Measurements from ENCODE around the gene CFAP73.

The CFAP73 gene

DNA sequence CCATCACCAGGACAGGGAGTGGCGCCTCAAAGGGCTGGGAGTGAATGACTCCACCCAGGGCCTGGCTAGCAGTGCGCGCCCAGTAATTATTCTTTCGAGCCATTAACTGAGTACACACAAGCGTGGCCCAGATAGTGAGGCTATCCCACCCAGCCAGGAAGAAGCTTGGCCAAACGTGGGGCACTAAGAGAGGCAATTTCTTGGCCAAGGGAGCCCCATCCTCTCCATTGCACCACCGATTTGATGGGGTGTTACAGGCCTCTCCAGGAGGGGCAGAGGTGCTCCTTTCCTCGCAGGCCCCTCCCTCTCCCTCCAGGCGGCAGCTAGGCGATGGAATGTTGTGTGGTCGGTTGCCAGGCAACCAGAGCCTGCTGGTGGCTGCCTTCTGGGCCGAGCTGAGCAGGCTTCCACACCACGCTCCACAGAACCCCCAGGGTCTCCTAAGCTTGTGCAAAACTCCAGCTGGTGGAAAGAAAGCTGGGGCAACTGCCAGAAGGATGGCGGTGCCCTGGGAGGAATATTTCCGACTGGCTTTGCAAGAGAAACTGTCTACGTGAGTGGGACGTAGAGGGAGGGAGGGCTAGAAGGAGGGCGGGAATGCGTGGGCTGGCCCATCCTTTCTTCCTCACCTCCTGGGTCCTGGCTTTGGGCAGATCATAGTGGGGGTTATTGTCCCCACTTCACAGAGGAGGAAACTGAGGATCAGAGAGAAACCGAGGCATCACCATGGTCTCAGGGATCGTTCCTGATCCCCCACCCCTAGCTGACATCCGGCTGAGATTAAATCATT lies at the start of gene CFAP73:
TSS of gene CFAP73 (plus strand) at position 364 of the 790 bp plus-strand sequence. CDS start at position 498, 134 bp downstream.
- H3K4me2 ChIP-seq = peak within 1 kb of the TSS; percentile 53
- H3K27me3 ChIP-seq = peaks cover 32% of the 10 kb centered on the region
- no peak within 1 kb of the TSS for H3K9ac ChIP-seq
- peaks cover 11% of the 10 kb centered on the region for H4K20me1 ChIP-seq
- peaks cover 47% of the 10 kb centered on the region for H3K4me1 ChIP-seq
- no peak for TF ChIP-seq Cebpa-rat (IDR thresholded peaks at IDR 0.05)
- H3K27ac ChIP-seq = no peak within 1 kb of the TSS
- no peaks in the 10 kb centered on the region for H3K36me3 ChIP-seq
- H3K4me3 ChIP-seq = no peak within 1 kb of the TSS
- H3K9me3 ChIP-seq = peaks cover 12% of the 10 kb centered on the region

- peaks cover 53% of the 10 kb centered on the region for H3K4me1 ChIP-seq
- no peak overlapping the region for H3K4me3 ChIP-seq
- H3K9ac ChIP-seq = peak overlapping the region; percentile 48; the same call in 1 of the 2 replicates
- peak overlapping the region; percentile 55 for H3K27ac ChIP-seq
- H3K4me2 ChIP-seq = no peak overlapping the region
- peaks cover 59% of the 10 kb centered on the region for H3K36me3 ChIP-seq
- no peak for TF ChIP-seq Cebpa-rat (IDR thresholded peaks at IDR 0.05)
- H4K20me1 ChIP-seq = 0 out of 2 replicates have a peak, but pooled peaks cover 8% of the 10 kb centered on the region
- H3K27me3 ChIP-seq = no peaks in the 10 kb centered on the region
- no peaks in the 10 kb centered on the region for H3K9me3 ChIP-seq
Measured at GRCh38 chr12:113099764-113100163, 49.8 kb upstream of the CFAP73 start.

DNA sequence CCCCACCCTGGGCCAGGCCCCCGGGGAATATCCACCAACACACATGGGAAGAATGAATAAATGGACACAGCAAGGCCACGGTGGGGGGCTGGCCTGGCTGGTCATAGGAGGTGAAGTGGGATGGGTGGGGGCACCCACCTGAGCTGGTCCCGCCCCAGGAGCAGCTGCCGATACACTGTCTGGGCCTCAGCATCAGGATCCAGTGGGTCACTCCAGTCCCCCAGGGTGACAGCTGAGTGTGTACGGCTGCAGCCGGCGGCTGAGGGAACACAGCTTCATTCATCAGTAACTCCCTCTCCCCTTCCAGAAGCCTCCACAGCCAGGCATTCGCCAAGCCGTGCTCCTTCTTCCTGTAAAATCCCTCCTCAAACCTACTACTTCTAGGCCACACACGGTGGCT lies 47.8 kb upstream of the CFAP73 start:
- no peak overlapping the region for H3K4me3 ChIP-seq
- peaks cover 59% of the 10 kb centered on the region for H3K36me3 ChIP-seq
- no peak overlapping the region for H3K27ac ChIP-seq
- no peak overlapping the region for H3K9ac ChIP-seq
- peaks cover 45% of the 10 kb centered on the region for H3K4me1 ChIP-seq
- H4K20me1 ChIP-seq = 0 out of 2 replicates have a peak, but pooled peaks cover 2% of the 10 kb centered on the region
- no peaks in the 10 kb centered on the region for H3K9me3 ChIP-seq
- no peak for TF ChIP-seq Cebpa-rat (IDR thresholded peaks at IDR 0.05)
- no peaks in the 10 kb centered on the region for H3K27me3 ChIP-seq
- H3K4me2 ChIP-seq = peak overlapping the region; percentile 1; the same call in 1 of the 2 replicates

DNA sequence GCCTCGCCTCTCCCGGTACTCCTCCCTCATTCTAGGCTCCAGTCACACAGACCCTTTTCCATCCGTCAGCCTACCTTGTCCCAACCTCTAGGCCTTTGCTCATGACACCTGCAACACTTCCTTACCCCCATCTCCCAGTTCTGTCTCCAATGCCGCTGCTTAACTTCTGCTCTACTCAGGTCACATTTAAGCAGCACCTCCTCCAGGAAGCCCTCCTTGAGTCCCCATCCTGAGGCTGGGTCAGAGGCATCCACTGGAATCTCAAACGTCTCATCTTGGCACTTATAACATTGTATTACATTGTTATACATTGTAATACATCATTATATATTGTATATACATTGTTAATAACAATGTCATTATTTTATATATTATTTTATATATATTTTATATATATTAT lies 46.7 kb upstream of the CFAP73 start:
- no peak overlapping the region for H3K4me2 ChIP-seq
- no peak overlapping the region for H3K4me3 ChIP-seq
- H3K9me3 ChIP-seq = no peaks in the 10 kb centered on the region
- H3K9ac ChIP-seq = no peak overlapping the region
- no peak overlapping the region for H3K27ac ChIP-seq
- H4K20me1 ChIP-seq = no peaks in the 10 kb centered on the region
- peaks cover 42% of the 10 kb centered on the region for H3K4me1 ChIP-seq
- TF ChIP-seq Cebpa-rat (IDR thresholded peaks at IDR 0.05) = no peak
- no peaks in the 10 kb centered on the region for H3K27me3 ChIP-seq
- H3K36me3 ChIP-seq = peaks cover 61% of the 10 kb centered on the region

- no peaks in the 10 kb centered on the region for H3K9me3 ChIP-seq
- H3K36me3 ChIP-seq = peaks cover 69% of the 10 kb centered on the region
- no peaks in the 10 kb centered on the region for H4K20me1 ChIP-seq
- H3K4me1 ChIP-seq = peaks cover 31% of the 10 kb centered on the region
- no peak overlapping the region for H3K4me2 ChIP-seq
- H3K4me3 ChIP-seq = no peak overlapping the region
- no peak for TF ChIP-seq Cebpa-rat (IDR thresholded peaks at IDR 0.05)
- no peak overlapping the region for H3K27ac ChIP-seq
- H3K27me3 ChIP-seq = no peaks in the 10 kb centered on the region
- no peak overlapping the region for H3K9ac ChIP-seq
Measured at GRCh38 chr12:113103756-113104450, 45.6 kb upstream of the CFAP73 start.

DNA sequence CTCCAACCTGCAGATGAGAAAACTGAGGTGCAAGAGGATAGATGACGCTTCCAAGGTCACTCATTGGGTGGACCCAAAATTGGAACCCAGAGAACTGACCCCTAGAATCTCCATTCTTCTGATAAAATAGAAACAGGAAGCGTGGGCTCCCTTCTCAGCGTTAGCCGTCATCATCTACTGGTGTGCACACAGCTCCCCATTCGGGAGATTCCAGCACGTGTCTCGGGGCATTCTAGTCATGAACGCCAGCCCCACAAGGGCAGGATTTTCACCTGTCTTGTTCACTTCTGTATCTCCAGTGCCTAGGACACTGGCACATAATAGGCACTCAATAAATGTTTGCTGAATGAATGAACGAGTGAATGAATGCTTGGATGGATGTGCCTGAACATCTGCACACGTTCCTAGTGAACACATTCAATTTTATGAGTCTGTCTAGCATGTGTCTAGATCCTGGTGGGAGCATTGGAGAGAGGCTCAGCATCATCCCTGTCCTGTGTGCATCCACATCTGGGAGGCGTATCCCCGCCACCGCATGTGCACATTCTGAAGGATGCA lies 44.5 kb upstream of the CFAP73 start:
- no peaks in the 10 kb centered on the region for H3K27me3 ChIP-seq
- no peaks in the 10 kb centered on the region for H3K9me3 ChIP-seq
- no peak overlapping the region for H3K27ac ChIP-seq
- no peaks in the 10 kb centered on the region for H4K20me1 ChIP-seq
- peaks cover 69% of the 10 kb centered on the region for H3K36me3 ChIP-seq
- no peak overlapping the region for H3K4me3 ChIP-seq
- no peak overlapping the region for H3K9ac ChIP-seq
- TF ChIP-seq Cebpa-rat (IDR thresholded peaks at IDR 0.05) = no peak
- peaks cover 20% of the 10 kb centered on the region for H3K4me1 ChIP-seq
- H3K4me2 ChIP-seq = no peak overlapping the region

DNA sequence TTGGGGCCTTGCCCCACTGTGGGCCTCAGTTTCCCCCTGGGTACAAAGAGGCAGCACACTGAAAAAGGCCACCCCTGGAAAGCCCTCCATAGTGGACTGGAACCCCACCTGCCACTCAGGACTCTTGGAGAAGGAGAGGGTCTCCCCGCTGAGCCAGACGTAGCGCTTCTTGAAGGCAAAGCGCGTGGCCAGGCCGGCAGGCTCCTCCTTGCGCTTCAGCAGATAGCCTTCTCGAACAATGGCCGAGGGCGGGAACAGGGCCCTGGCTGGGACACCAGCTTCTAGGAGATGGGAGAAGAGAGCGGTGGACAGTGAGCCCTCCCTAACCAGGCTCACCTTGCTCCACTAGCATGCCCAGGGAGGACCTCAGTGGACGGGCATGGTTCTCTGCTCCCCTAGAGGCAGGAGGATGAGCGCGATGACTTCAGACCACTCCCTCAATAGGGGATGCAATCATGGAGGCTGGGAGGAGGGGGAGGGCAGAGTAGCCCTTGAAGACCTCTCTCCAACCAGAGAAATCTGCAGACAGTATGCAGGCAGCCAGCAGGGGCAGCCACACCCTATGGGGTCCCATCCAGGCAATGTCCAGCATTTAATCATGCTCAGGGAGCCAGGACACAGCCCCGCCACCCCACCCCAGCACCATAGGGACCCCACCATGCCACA lies 43.8 kb upstream of the CFAP73 start:
- H3K4me1 ChIP-seq = peaks cover 18% of the 10 kb centered on the region
- no peak overlapping the region for H3K27ac ChIP-seq
- H3K4me2 ChIP-seq = no peak overlapping the region
- no peak overlapping the region for H3K4me3 ChIP-seq
- H3K9ac ChIP-seq = no peak overlapping the region
- no peaks in the 10 kb centered on the region for H4K20me1 ChIP-seq
- H3K9me3 ChIP-seq = no peaks in the 10 kb centered on the region
- H3K27me3 ChIP-seq = no peaks in the 10 kb centered on the region
- TF ChIP-seq Cebpa-rat (IDR thresholded peaks at IDR 0.05) = no peak
- H3K36me3 ChIP-seq = peaks cover 71% of the 10 kb centered on the region

- H3K4me1 ChIP-seq = peaks cover 12% of the 10 kb centered on the region
- H3K9ac ChIP-seq = no peak overlapping the region
Measured at GRCh38 chr12:113106361-113106760, 43.2 kb upstream of the CFAP73 start.

DNA sequence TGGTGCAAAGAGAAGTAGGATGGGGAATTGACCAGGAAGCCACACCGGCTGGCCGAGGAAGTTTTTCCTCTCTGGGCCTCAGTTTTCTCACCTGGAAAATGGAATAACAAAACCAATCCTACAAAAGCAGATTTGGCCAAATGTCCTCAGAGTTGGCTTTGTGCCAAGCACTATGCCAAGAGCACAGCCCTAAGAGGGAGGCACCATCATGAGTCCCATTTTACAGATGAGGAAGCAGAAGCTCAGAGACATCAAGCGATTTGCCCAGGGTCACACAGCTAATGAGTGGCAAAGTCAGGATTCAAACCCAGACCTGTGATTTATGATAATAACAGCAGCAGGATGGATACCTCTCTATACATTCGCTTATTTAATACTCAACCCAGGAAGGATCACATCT lies 41.2 kb upstream of the CFAP73 start:
- H3K9ac ChIP-seq = no peak overlapping the region
- H3K36me3 ChIP-seq = peaks cover 96% of the 10 kb centered on the region
- H3K27me3 ChIP-seq = no peaks in the 10 kb centered on the region
- H3K27ac ChIP-seq = no peak overlapping the region
- no peak overlapping the region for H3K4me3 ChIP-seq
- H3K4me1 ChIP-seq = no peaks in the 10 kb centered on the region
- TF ChIP-seq Cebpa-rat (IDR thresholded peaks at IDR 0.05) = no peak
- no peak overlapping the region for H3K4me2 ChIP-seq
- no peaks in the 10 kb centered on the region for H3K9me3 ChIP-seq
- no peaks in the 10 kb centered on the region for H4K20me1 ChIP-seq

More at GRCh38 chr12:113106361-113106760, 43.2 kb upstream of the CFAP73 start:
- Histone ChIP-seq H3K4me2 (no peak overlapping the region), H3K9me3 (no peaks in the 10 kb centered on the region), H4K20me1 (no peaks in the 10 kb centered on the region), H3K4me3 (no peak overlapping the region), H3K27me3 (no peaks in the 10 kb centered on the region), H3K27ac (no peak overlapping the region), H3K36me3 (peaks cover 77% of the 10 kb centered on the region)
- no peak for TF ChIP-seq Cebpa-rat (IDR thresholded peaks at IDR 0.05)

Measured in BLaER1 (cell line).